SK-N-SH (cell line): Measurements from ENCODE around the gene TLR2. TPM values are rescaled to one million over a fixed set of nuclear protein-coding genes. Genes with fewer than 3 reads are reported as not detected.

Source experiments
- CTCF ChIA-PET: fragments of 300-600, 350-600 bp; formaldehyde crosslinking; extraction: SDS; loops from one replicate; lab custom pipeline; 2021; lab: Yijun Ruan, JAX
- POLR2A ChIA-PET: fragments of 350-600 bp; sonication (Branson Sonifier 250); formaldehyde crosslinking; extraction: SDS; loops from one replicate; lab custom pipeline; 2020; ENCODE audit warnings: antibody characterized with exemption, inconsistent platforms; lab: Yijun Ruan, JAX
- DNase-seq: peaks from one replicate; pipeline ENCODE4 v3.0.0; 2012
- H2AFZ ChIP-seq: fragments of 200-600 bp; sonication (generic); 2 replicates; pipeline ENCODE4 v1.8.1; 2016; ENCODE audit warnings: antibody characterized with exemption, mild to moderate bottlenecking, low read depth
- H3F3A ChIP-seq: fragments of 200-600 bp; sonication (generic); replicated peaks from 2 replicates; pipeline ENCODE3; 2016; ENCODE audit warnings: antibody characterized with exemption, mild to moderate bottlenecking; ENCODE audit not compliant: insufficient read depth
- H3K27ac ChIP-seq, 2 experiments: fragments of 200-500 bp in 1 of 2; fragments of 200-600 bp in 1 of 2; sonication (Bioruptor generic) in 1 of 2; sonication (generic), shearing (Covaris generic) in 1 of 2; 2 replicates each; pipeline versions ENCODE4 v1.5.1 to v1.6.1; 2014 to 2016; ENCODE audit warnings: low read depth in 2 of 2, inconsistent platforms in 1 of 2, low read length in 1 of 2, mild to moderate bottlenecking in 1 of 2, mixed read lengths in 1 of 2
- H3K27me3 ChIP-seq: fragments of 200-600 bp; sonication (generic), shearing (Covaris generic); 2 replicates; pipeline ENCODE4 v1.6.1; 2016; ENCODE audit warnings: mixed run types; ENCODE audit not compliant: insufficient read depth
- H3K36me3 ChIP-seq, 2 experiments: fragments of 200-500 bp in 1 of 2; fragments of 200-600 bp in 1 of 2; sonication (Bioruptor generic) in 1 of 2; sonication (generic) in 1 of 2; replicated peaks in 1 of 2; 2 replicates each; pipeline versions ENCODE3 to v1.5.1; 2014 to 2016; ENCODE audit warnings: low read length in 1 of 2, mild to moderate bottlenecking in 1 of 2; ENCODE audit not compliant: insufficient read depth in 2 of 2, control insufficient read depth in 1 of 2
- H3K4me1 ChIP-seq, 2 experiments: fragments of 200-500 bp in 1 of 2; fragments of 200-600 bp in 1 of 2; sonication (Bioruptor generic) in 1 of 2; sonication (generic), shearing (Covaris generic) in 1 of 2; 2 replicates each; pipeline versions ENCODE4 v1.5.1 to v1.6.1; 2014 to 2016; ENCODE audit warnings: low read depth in 1 of 2, low read length in 1 of 2, mixed run types in 1 of 2; ENCODE audit not compliant: insufficient read depth in 2 of 2, control insufficient read depth in 1 of 2
- H3K4me2 ChIP-seq: fragments of 200-600 bp; sonication (generic), shearing (Covaris generic); 2 replicates; pipeline ENCODE4 v1.6.1; 2017; ENCODE audit warnings: mixed run types
- H3K4me3 ChIP-seq, 2 experiments: fragments of 200-500 bp in 1 of 2; fragments of 200-600 bp in 1 of 2; sonication (Bioruptor generic) in 1 of 2; sonication (generic), shearing (Covaris generic) in 1 of 2; 2 replicates each; pipeline versions ENCODE4 v1.5.1 to v1.8.1; 2014 to 2016; ENCODE audit warnings: low read depth in 2 of 2, inconsistent platforms in 1 of 2, low read length in 1 of 2, mild to moderate bottlenecking in 1 of 2, mixed read lengths in 1 of 2, moderate library complexity in 1 of 2
- H3K79me2 ChIP-seq: fragments of 200-600 bp; sonication (generic); 2 replicates; pipeline ENCODE4 v1.8.1; 2017; ENCODE audit warnings: mild to moderate bottlenecking; ENCODE audit not compliant: insufficient read depth
- H3K9ac ChIP-seq: fragments of 200-600 bp; sonication (generic); 2 replicates; pipeline ENCODE4 v1.6.1; 2017; ENCODE audit warnings: mixed run types
- H3K9me2 ChIP-seq: fragments of 200-600 bp; sonication (generic); 2 replicates; pipeline ENCODE4 v1.6.1; 2017; ENCODE audit warnings: mixed run types
- H3K9me3 ChIP-seq: fragments of 200-600 bp; sonication (generic); 2 replicates; pipeline ENCODE4 v1.6.1; 2017; ENCODE audit warnings: mixed run types, mild to moderate bottlenecking, moderate library complexity
- H4K20me1 ChIP-seq: fragments of 200-600 bp; sonication (generic); 2 replicates; pipeline ENCODE4 v1.6.1; 2017; ENCODE audit warnings: mild to moderate bottlenecking, mixed run types; ENCODE audit not compliant: insufficient read depth
- CHD2 ChIP-seq: fragments of 150-350 bp; IDR thresholded peaks from 2 replicates; pipeline ENCODE4 v1.6.1; 2018; ENCODE audit warnings: low read length; ENCODE audit not compliant: partially characterized antibody
- EP300 ChIP-seq, 2 experiments: IDR thresholded peaks; 2 replicates each; pipeline versions ENCODE4 v1.4.0 to v1.6.1; 2012; ENCODE audit warnings: borderline replicate concordance in 1 of 2, low read depth in 1 of 2, low read length in 1 of 2
- FOSL2 ChIP-seq: IDR thresholded peaks from 2 replicates; pipeline ENCODE4 v1.4.0; 2012; ENCODE audit warnings: low read depth, mild to moderate bottlenecking, moderate library complexity, borderline replicate concordance
- FOXJ3 ChIP-seq: sonication (generic); formaldehyde crosslinking; IDR thresholded peaks from 2 replicates; pipeline ENCODE4 v1.5.1; 2020; ENCODE audit warnings: mild to moderate bottlenecking, missing genetic modification reagents
- FOXM1 ChIP-seq: IDR thresholded peaks from 2 replicates; pipeline ENCODE4 v1.4.0; 2012; ENCODE audit warnings: low read depth, mild to moderate bottlenecking
- GATA2 ChIP-seq: sonication (generic); formaldehyde crosslinking; IDR thresholded peaks from 2 replicates; pipeline ENCODE4 v1.5.0; 2020; ENCODE audit warnings: mild to moderate bottlenecking, missing genetic modification reagents
- JUND ChIP-seq: IDR thresholded peaks from 2 replicates; pipeline ENCODE4 v1.4.0; 2012
- MAX ChIP-seq: IDR thresholded peaks from 2 replicates; pipeline ENCODE4 v1.4.0; 2012; ENCODE audit warnings: low read depth
- MXI1 ChIP-seq: IDR thresholded peaks from 2 replicates; pipeline ENCODE4 v1.6.1; 2012; ENCODE audit warnings: mild to moderate bottlenecking, low read depth, low read length, improper control_type of control experiment
- NFIC ChIP-seq: IDR thresholded peaks from 2 replicates; pipeline ENCODE4 v1.4.0; 2012; ENCODE audit warnings: borderline replicate concordance
- RAD21 ChIP-seq: IDR thresholded peaks from 2 replicates; pipeline ENCODE4 v1.6.1; 2012; ENCODE audit warnings: mild to moderate bottlenecking, low read length
- RCOR1 ChIP-seq: fragments of 150-350 bp; IDR thresholded peaks from 2 replicates; pipeline ENCODE4 v1.6.1; 2017; ENCODE audit warnings: antibody characterized with exemption, low read length
- REST ChIP-seq: IDR thresholded peaks from 2 replicates; pipeline ENCODE4 v1.6.1; 2012; ENCODE audit warnings: mild to moderate bottlenecking, low read depth, low read length, moderate library complexity
- RFX5 ChIP-seq: IDR thresholded peaks from 2 replicates; pipeline ENCODE4 v1.6.1; 2012; ENCODE audit warnings: mild to moderate bottlenecking, improper control_type of control experiment, low read length
- TCF12 ChIP-seq: IDR thresholded peaks from 2 replicates; pipeline ENCODE4 v1.4.0; 2012
- YY1 ChIP-seq: IDR thresholded peaks from 2 replicates; pipeline ENCODE4 v1.4.0; 2012; ENCODE audit warnings: low read depth, mild to moderate bottlenecking
- WGBS: methylation state at CpG from one replicate; pipeline ENCODE4 v1.1.6; 2017; ENCODE audit warnings: low lambda C conversion rate; 5-methylcytosine and 5-hydroxymethylcytosine counted together
- polyA plus RNA-seq, 3 experiments: library from polyadenylated mRNA; depleted of rRNA; stranded (reverse); fragments of >200 nt; gene quantifications; 2 replicates each; pipeline ENCODE4 v1.2.3, GENCODE V29; 2012
- TF ChIP-seq, protein P1 (sequence below): fragments of 150-350 bp; IDR thresholded peaks from 2 replicates; pipeline ENCODE4 v1.6.1; 2016; ENCODE audit warnings: mild to moderate bottlenecking, low read depth, low read length

The TLR2 gene
- polyA plus RNA-seq, 1 of the 3 experiments (the other 2 are of a cell fraction): 0.18 TPM

GRCh38 chr4:153747406-153747955, 63.4 kb downstream of the TLR2 start (continued):
- TF ChIP-seq CHD2: no peak
- TF ChIP-seq, protein P1, sequence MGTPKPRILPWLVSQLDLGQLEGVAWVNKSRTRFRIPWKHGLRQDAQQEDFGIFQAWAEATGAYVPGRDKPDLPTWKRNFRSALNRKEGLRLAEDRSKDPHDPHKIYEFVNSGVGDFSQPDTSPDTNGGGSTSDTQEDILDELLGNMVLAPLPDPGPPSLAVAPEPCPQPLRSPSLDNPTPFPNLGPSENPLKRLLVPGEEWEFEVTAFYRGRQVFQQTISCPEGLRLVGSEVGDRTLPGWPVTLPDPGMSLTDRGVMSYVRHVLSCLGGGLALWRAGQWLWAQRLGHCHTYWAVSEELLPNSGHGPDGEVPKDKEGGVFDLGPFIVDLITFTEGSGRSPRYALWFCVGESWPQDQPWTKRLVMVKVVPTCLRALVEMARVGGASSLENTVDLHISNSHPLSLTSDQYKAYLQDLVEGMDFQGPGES: no peak
- no peak for TF ChIP-seq FOSL2
- no peak for TF ChIP-seq JUND
- TF ChIP-seq RAD21: no peak
- no peak for TF ChIP-seq GATA2 (CRISPR knock-in tag)
- TF ChIP-seq RFX5: no peak

- H3K36me3 ChIP-seq: no peaks in the 10 kb centered on the region
- H3K4me3 ChIP-seq: no peak overlapping the region
- no peaks in the 10 kb centered on the region for H3K9me3 ChIP-seq
- POLR2A ChIA-PET: no interaction called here
- H2AFZ ChIP-seq: no peak overlapping the region
- H3K27me3 ChIP-seq: no peaks in the 10 kb centered on the region
- TF ChIP-seq YY1 (peak; percentile 58; the same call in 1 of the 2 replicates), RCOR1 (0 out of 2 replicates have a peak, but pooled peaks have one; percentile 22), FOXJ3 (CRISPR knock-in tag) (no peak), MAX (peak; percentile 81), EP300 (IDR thresholded peaks at IDR 0.05; ENCODE audit: borderline replicate concordance in 1 of 2, low read depth in 1 of 2, low read length in 1 of 2) (peak; percentile 20 to 48; a peak in 2 of 4 replicates), JUND (peak; percentile 83), REST (no peak), NFIC (peak; percentile 30; the same call in 1 of the 2 replicates), MXI1 (peak; percentile 60), FOSL2 (peak; percentile 89), TCF12 (peak; percentile 74), FOXM1 (no peak)
- TF ChIP-seq, all 33 proteins: peak for 9
- Histone ChIP-seq H3K27ac (peak overlapping the region in 1 of 2 experiments; percentile 31; a peak in 3 of 4 replicates), H3K4me1 (peaks cover 6 to 13% of the 10 kb centered on the region in 2 experiments; a peak in 3 of 4 replicates), H3K79me2 (no peaks in the 10 kb centered on the region), H3F3A (peaks cover 4% of the 10 kb centered on the region), H3K4me2 (peak overlapping the region; percentile 59; the same call in 1 of the 2 replicates), H3K9me2 (no peaks in the 10 kb centered on the region), H4K20me1 (no peaks in the 10 kb centered on the region), H3K9ac (no peak overlapping the region)
- peak; percentile 48 for DNase-seq
- CTCF ChIA-PET: interaction anchor here (0.7 to 4.9 kb wide), 9 partner anchors 18 to 262 kb away, joined by 3 to 89 read pairs (median 10); no protein-coding TSS in a partner anchor
- 1% methylated on average over 6 of the region's 6 CpGs for WGBS
These were observed 64.3 kb downstream of the TLR2 start for GRCh38 chr4:153748378-153748777.
